GM23248 (cell line): ENCODE measurements around the gene CCND1.

ENCODE experiments used
- EZH2 ChIP-seq: fragments of 200-600 bp; sonication (generic); IDR thresholded peaks from 2 replicates; pipeline ENCODE4 v1.6.1; 2018; ENCODE audit warnings: antibody characterized with exemption, mild to moderate bottlenecking; ENCODE audit not compliant: insufficient read depth, poor library complexity, severe bottlenecking
- EZH2phosphoT487 ChIP-seq: fragments of 200-600 bp; sonication (generic); IDR thresholded peaks from 2 replicates; pipeline ENCODE4 v1.6.1; 2018; ENCODE audit warnings: antibody characterized with exemption, moderate library complexity, mild to moderate bottlenecking, low read depth; ENCODE audit not compliant: insufficient read depth

- TF ChIP-seq EZH2phosphoT487 (no peak), EZH2 (no peak)
Observed at GRCh38 chr11:69691463-69691862, 50.5 kb downstream of the CCND1 start.
